ENCODE measurements around the gene MEGF9. TPM values are rescaled to one million over a fixed set of nuclear protein-coding genes. Genes with fewer than 3 reads are reported as not detected.

Gene MEGF9
- total and polyA plus RNA-seq, 2 of the 13 experiments (the other 11 are each of a cell fraction or from before 2014, with no cell fraction given): 3.1 to 3.3 TPM

DNA sequence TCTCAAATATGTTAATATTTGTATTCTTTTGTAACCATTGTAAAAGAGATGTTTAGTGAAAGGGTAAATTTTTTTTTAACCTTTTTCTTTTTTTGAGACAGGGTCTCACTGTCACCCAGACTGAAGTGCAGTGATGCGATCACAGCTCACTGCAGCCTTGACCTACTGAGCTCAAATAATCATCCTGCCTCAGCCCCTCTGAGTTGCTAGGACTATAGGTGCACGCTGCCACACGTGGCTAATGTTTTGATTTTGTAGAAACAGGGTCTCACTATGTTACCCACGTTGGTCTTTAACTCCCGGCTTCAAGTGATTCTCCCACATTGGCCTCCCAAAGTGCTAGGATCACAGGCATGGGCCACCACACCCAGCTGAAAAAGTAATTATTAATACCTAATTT is 76.4 kb downstream of the MEGF9 start (continued):
- TF ChIP-seq KDM4B (CRISPR knock-in tag; IDR thresholded peaks at IDR 0.05) (no peak), ZNF232 (CRISPR knock-in tag; IDR thresholded peaks at IDR 0.05; ENCODE audit: borderline replicate concordance) (no peak), SMYD3 (CRISPR knock-in tag; IDR thresholded peaks at IDR 0.05) (no peak), BCL6 (CRISPR knock-in tag; IDR thresholded peaks at IDR 0.05) (peak; percentile 69; the same call in 1 of the 2 replicates), SKI (IDR thresholded peaks at IDR 0.05; ENCODE audit: partially characterized antibody) (no peak), SAP130 (CRISPR knock-in tag; IDR thresholded peaks at IDR 0.05; ENCODE audit: low read depth) (peak; percentile 60; the same call in 1 of the 2 replicates), ZNF264 (CRISPR knock-in tag; IDR thresholded peaks at IDR 0.05) (peak; percentile 38; the same call in 1 of the 2 replicates)
- TF ChIP-seq, protein P1, sequence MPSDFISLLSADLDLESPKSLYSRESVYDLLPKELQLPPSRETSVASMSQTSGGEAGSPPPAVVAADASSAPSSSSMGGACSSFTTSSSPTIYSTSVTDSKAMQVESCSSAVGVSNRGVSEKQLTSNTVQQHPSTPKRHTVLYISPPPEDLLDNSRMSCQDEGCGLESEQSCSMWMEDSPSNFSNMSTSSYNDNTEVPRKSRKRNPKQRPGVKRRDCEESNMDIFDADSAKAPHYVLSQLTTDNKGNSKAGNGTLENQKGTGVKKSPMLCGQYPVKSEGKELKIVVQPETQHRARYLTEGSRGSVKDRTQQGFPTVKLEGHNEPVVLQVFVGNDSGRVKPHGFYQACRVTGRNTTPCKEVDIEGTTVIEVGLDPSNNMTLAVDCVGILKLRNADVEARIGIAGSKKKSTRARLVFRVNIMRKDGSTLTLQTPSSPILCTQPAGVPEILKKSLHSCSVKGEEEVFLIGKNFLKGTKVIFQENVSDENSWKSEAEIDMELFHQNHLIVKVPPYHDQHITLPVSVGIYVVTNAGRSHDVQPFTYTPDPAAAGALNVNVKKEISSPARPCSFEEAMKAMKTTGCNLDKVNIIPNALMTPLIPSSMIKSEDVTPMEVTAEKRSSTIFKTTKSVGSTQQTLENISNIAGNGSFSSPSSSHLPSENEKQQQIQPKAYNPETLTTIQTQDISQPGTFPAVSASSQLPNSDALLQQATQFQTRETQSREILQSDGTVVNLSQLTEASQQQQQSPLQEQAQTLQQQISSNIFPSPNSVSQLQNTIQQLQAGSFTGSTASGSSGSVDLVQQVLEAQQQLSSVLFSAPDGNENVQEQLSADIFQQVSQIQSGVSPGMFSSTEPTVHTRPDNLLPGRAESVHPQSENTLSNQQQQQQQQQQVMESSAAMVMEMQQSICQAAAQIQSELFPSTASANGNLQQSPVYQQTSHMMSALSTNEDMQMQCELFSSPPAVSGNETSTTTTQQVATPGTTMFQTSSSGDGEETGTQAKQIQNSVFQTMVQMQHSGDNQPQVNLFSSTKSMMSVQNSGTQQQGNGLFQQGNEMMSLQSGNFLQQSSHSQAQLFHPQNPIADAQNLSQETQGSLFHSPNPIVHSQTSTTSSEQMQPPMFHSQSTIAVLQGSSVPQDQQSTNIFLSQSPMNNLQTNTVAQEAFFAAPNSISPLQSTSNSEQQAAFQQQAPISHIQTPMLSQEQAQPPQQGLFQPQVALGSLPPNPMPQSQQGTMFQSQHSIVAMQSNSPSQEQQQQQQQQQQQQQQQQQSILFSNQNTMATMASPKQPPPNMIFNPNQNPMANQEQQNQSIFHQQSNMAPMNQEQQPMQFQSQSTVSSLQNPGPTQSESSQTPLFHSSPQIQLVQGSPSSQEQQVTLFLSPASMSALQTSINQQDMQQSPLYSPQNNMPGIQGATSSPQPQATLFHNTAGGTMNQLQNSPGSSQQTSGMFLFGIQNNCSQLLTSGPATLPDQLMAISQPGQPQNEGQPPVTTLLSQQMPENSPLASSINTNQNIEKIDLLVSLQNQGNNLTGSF (CRISPR knock-in tag; IDR thresholded peaks at IDR 0.05): no peak
- TF ChIP-seq, protein P2, sequence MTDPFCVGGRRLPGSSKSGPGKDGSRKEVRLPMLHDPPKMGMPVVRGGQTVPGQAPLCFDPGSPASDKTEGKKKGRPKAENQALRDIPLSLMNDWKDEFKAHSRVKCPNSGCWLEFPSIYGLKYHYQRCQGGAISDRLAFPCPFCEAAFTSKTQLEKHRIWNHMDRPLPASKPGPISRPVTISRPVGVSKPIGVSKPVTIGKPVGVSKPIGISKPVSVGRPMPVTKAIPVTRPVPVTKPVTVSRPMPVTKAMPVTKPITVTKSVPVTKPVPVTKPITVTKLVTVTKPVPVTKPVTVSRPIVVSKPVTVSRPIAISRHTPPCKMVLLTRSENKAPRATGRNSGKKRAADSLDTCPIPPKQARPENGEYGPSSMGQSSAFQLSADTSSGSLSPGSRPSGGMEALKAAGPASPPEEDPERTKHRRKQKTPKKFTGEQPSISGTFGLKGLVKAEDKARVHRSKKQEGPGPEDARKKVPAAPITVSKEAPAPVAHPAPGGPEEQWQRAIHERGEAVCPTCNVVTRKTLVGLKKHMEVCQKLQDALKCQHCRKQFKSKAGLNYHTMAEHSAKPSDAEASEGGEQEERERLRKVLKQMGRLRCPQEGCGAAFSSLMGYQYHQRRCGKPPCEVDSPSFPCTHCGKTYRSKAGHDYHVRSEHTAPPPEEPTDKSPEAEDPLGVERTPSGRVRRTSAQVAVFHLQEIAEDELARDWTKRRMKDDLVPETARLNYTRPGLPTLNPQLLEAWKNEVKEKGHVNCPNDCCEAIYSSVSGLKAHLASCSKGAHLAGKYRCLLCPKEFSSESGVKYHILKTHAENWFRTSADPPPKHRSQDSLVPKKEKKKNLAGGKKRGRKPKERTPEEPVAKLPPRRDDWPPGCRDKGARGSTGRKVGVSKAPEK (CRISPR knock-in tag; IDR thresholded peaks at IDR 0.05; ENCODE audit: borderline replicate concordance): no peak
- TF ChIP-seq, protein P3, sequence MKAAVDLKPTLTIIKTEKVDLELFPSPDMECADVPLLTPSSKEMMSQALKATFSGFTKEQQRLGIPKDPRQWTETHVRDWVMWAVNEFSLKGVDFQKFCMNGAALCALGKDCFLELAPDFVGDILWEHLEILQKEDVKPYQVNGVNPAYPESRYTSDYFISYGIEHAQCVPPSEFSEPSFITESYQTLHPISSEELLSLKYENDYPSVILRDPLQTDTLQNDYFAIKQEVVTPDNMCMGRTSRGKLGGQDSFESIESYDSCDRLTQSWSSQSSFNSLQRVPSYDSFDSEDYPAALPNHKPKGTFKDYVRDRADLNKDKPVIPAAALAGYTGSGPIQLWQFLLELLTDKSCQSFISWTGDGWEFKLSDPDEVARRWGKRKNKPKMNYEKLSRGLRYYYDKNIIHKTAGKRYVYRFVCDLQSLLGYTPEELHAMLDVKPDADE (CRISPR knock-in tag; IDR thresholded peaks at IDR 0.05): no peak
- TF ChIP-seq, protein P4, sequence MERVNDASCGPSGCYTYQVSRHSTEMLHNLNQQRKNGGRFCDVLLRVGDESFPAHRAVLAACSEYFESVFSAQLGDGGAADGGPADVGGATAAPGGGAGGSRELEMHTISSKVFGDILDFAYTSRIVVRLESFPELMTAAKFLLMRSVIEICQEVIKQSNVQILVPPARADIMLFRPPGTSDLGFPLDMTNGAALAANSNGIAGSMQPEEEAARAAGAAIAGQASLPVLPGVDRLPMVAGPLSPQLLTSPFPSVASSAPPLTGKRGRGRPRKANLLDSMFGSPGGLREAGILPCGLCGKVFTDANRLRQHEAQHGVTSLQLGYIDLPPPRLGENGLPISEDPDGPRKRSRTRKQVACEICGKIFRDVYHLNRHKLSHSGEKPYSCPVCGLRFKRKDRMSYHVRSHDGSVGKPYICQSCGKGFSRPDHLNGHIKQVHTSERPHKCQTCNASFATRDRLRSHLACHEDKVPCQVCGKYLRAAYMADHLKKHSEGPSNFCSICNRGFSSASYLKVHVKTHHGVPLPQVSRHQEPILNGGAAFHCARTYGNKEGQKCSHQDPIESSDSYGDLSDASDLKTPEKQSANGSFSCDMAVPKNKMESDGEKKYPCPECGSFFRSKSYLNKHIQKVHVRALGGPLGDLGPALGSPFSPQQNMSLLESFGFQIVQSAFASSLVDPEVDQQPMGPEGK (CRISPR knock-in tag; IDR thresholded peaks at IDR 0.05): peak; percentile 13; the same call in 1 of the 2 replicates
- TF ChIP-seq, protein P5, sequence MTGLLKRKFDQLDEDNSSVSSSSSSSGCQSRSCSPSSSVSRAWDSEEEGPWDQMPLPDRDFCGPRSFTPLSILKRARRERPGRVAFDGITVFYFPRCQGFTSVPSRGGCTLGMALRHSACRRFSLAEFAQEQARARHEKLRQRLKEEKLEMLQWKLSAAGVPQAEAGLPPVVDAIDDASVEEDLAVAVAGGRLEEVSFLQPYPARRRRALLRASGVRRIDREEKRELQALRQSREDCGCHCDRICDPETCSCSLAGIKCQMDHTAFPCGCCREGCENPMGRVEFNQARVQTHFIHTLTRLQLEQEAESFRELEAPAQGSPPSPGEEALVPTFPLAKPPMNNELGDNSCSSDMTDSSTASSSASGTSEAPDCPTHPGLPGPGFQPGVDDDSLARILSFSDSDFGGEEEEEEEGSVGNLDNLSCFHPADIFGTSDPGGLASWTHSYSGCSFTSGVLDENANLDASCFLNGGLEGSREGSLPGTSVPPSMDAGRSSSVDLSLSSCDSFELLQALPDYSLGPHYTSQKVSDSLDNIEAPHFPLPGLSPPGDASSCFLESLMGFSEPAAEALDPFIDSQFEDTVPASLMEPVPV (CRISPR knock-in tag; IDR thresholded peaks at IDR 0.05): no peak
